ENCODE results near the gene MIDN.
A peak's percentile ranks its signal among the peaks of the same experiment; 100 is the strongest.

Gene MIDN

DNA sequence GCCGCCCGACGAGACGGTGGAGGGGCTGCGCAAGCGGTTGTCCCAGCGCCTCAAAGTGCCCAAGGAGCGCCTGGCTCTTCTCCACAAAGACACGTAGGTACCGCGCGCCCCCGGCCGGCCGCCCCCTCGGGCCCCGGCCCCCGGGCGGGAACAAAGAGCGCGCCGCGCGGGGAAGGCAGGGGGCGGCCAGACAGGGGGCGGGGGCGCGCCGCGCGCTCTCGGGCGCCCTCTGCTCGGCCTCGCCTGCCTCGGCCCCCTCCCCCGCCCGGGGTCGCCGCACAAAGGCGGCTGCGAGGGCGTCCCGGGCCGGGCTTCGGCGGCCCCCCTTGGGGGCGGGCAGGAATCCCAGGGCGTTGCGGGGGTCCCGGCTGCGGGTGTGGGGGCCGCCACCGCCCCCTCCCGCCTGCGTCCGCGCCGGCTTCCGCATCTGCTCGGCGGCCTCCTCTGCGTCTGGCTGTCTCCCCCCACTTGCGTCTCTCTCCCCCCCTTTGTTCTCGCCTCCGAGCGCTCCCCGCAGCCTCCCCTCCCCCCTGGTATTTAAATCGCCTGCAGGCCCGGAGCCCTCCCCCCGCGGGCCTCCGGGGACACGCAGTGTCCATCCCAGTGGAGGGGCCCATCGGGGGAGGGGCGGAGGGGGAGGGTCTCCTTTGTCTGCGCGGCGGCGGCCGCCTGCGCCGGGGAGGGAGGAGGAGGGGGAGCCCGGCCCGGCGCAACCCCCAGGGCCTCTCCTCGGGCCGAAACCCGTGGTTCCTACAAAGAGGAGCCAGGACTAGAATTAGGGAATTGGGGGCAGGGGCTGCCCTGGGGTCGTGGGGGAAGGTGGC is 2.3 kb downstream of the MIDN start:
- H3K4me3 ChIP-seq (ENCODE audit: low read depth, low read length): peak overlapping the region; percentile 73
- TF ChIP-seq, protein P1, sequence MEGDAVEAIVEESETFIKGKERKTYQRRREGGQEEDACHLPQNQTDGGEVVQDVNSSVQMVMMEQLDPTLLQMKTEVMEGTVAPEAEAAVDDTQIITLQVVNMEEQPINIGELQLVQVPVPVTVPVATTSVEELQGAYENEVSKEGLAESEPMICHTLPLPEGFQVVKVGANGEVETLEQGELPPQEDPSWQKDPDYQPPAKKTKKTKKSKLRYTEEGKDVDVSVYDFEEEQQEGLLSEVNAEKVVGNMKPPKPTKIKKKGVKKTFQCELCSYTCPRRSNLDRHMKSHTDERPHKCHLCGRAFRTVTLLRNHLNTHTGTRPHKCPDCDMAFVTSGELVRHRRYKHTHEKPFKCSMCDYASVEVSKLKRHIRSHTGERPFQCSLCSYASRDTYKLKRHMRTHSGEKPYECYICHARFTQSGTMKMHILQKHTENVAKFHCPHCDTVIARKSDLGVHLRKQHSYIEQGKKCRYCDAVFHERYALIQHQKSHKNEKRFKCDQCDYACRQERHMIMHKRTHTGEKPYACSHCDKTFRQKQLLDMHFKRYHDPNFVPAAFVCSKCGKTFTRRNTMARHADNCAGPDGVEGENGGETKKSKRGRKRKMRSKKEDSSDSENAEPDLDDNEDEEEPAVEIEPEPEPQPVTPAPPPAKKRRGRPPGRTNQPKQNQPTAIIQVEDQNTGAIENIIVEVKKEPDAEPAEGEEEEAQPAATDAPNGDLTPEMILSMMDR (IDR thresholded peaks at IDR 0.05; ENCODE audit: borderline replicate concordance, insufficient read depth, low read depth, low read length): no peak

DNA sequence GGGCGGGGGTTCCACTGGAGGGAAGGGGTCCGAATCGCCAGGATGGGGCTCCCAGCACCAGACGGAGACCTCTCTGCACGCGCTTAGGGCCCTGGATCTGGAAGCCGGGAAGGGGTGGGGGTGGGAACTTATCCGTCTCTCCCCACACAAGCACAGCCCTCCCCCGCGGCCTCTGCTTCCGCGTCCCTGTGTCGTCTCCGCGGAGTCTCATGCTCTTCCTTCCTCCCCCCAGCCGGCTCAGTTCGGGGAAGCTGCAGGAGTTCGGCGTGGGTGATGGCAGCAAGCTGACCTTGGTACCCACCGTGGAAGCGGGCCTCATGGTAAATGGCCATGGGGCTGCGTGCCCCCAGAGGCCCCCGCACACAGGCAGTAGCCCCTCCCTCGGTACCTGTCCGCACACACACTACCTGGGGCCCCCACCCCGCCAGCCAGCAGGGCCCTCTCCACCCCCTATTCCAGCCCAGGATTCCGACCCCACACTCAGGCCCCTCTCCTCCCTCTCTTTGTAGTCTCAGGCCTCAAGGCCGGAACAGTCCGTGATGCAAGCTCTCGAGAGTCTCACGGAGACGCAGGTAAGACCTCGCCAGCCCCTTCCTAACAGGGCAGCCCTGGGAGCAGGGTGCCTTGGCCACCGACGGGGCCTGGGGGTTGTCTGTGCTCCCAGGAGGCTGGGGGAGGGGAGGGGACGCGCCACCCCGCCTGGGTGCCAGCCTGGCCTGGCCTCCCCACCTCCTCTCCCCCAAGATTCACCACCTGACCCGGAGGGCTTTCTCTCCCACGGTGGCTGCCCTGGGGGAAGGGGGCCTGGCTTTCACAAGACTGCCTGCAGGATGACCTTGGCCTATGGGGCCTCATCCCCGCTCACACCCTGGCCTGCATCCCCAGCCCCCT is 3.2 kb downstream of the MIDN start:
- H3K4me3 ChIP-seq (ENCODE audit: low read depth, low read length): peak overlapping the region; percentile 73
- TF ChIP-seq, protein P1 (IDR thresholded peaks at IDR 0.05; ENCODE audit: borderline replicate concordance, insufficient read depth, low read depth, low read length): no peak

DNA sequence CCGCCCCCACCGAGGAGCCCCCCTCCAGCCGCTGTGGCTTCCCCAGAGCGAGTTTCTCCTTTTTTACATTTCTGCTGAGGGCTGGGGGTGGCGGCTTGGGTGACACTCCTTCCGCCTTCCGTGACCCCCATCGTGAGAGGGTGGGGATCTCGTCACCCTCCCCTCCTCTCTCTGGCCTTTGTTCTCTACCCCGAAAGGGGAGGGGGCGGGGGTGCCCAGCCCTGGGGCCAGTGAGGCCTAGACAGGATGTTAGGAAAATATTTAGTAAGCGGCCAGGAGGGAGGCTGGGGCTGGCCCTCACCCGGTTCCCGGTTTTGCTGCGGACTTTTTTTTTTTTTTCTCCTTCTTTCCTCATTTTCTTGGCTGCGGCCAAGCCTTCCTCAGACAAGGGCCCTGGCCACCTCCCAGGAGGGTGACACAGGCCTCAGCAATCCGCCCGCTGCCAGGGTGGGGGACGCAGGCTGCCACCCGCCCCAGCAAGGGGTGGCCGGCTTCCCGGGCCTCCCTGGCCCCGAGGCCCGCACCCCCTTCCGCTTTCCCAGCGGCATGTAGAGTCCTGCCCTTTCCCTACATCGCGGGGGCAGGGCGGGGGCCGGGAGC is 3.9 kb downstream of the MIDN start:
- H3K4me3 ChIP-seq (ENCODE audit: low read depth, low read length): peak overlapping the region; percentile 73
- TF ChIP-seq, protein P1 (IDR thresholded peaks at IDR 0.05; ENCODE audit: borderline replicate concordance, insufficient read depth, low read depth, low read length): no peak

DNA sequence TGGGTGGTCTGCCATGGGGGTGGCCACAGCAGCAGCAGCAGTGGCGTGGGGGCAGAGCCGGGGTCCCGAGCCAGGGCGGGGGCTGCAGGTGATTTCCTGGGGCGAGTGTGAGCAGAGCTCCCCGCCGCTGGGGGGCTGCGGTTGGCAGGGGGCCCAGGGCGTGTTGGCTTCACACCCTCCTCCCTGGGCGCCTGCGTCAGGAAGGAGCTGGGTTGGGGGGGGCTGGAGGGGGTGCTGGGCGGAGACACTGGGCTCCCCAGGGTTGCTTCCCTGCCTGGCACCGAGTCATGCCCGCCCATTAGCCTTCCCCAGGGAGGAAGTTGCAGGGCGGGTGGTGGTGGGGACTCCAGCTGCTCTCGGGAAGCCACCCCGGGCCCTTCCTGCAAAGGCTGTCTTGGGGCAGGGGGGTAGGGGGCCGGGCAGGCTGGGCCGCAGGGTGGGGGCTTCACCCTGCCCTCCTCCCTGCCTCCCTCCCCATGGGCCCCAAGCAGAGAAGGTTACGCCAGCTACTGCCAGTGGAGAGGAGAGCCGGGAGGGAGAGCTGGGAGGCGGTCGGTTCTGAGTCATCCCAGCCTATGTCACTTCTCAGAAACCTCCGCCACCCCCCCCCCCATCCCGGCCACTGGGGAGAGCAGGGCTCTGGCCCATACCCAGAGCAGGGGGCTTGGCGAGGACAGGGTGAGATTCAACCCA is 4.6 kb downstream of the MIDN start:
- TF ChIP-seq, protein P1 (IDR thresholded peaks at IDR 0.05; ENCODE audit: borderline replicate concordance, insufficient read depth, low read depth, low read length): 0 out of 2 replicates have a peak, but pooled peaks have one; percentile 10
- peak overlapping the region; percentile 73 for H3K4me3 ChIP-seq (ENCODE audit: low read depth, low read length)

DNA sequence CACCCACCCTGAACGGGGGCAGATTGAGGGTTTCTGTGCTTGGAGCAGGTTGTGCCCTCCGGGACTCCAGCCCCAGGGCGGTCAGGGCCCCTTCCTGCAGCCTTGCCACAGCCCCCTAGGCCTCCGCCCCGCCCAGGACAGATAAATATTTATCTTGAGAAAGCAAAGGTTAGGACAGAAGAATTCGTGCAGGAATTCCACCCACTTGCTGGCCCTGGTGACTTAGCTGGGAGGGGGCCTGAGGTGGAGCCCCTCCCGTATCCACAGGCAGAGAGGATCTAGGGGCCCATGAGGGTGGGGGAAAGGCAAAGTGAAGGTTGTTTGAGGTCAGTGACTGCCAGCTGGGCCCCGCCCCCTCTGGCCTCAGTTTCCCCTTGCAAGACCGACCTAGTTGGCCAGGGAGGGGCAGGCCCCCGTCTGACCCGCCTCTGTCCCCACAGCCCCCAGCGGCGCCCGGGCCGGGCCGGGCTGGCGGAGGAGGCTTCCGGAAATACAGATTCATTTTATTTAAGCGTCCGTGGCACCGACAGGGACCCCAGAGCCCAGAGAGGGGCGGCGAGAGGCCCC is 5.2 kb downstream of the MIDN start:
- TF ChIP-seq, protein P1 (IDR thresholded peaks at IDR 0.05; ENCODE audit: borderline replicate concordance, insufficient read depth, low read depth, low read length): no peak
- H3K4me3 ChIP-seq (ENCODE audit: low read depth, low read length): no peak overlapping the region

DNA sequence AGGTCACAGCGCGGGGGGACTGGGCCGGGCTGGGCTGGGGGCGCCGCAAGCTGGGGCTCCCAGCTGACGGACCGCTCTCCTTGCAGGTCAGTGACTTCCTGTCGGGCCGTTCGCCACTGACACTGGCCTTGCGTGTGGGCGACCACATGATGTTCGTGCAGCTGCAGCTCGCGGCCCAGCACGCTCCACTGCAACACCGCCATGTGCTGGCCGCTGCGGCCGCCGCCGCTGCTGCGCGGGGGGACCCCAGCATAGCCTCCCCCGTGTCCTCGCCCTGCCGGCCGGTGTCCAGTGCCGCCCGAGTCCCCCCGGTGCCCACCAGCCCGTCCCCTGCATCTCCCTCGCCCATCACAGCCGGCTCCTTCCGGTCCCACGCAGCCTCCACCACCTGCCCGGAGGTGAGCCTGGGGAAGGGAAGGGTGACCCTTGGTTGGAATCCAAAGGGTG is 5.7 kb downstream of the MIDN start:
- TF ChIP-seq, protein P1 (IDR thresholded peaks at IDR 0.05; ENCODE audit: borderline replicate concordance, insufficient read depth, low read depth, low read length): no peak
- no peak overlapping the region for H3K4me3 ChIP-seq (ENCODE audit: low read depth, low read length)
